Brain microvascular endothelial cell (primary cell): Measurements from ENCODE around the gene SMAD2.

Experiments
- DNase-seq: peaks from one replicate; pipeline ENCODE4 v3.0.0-alpha.2; 2020
- H3K27ac ChIP-seq: fragments of 250-450 bp; sonication (Bioruptor Pico); 2 replicates; pipeline ENCODE4 v1.5.1; 2020; ENCODE audit warnings: mild to moderate bottlenecking, moderate library complexity
- H3K27me3 ChIP-seq: fragments of 250-450 bp; sonication (Bioruptor Pico); replicated peaks from 2 replicates; pipeline ENCODE4 v1.5.1; 2020; ENCODE audit warnings: mild to moderate bottlenecking
- H3K36me3 ChIP-seq: fragments of 250-450 bp; sonication (Bioruptor Pico); replicated peaks from 2 replicates; pipeline ENCODE4 v1.5.1; 2020; ENCODE audit warnings: mild to moderate bottlenecking
- H3K4me3 ChIP-seq: 2 replicates; pipeline ENCODE4 v1.5.1; 2011; ENCODE audit warnings: low read depth, mild to moderate bottlenecking, control low read depth, low read length, moderate library complexity
- CTCF ChIP-seq: IDR thresholded peaks from 2 replicates; pipeline ENCODE4 v1.5.1; 2011; ENCODE audit warnings: low read depth, mild to moderate bottlenecking, moderate library complexity, low read length, control low read depth, inconsistent platforms; ENCODE audit errors: missing control alignments
- in situ Hi-C: cut with HindIII; loops from 2 replicates; pipeline ENCODE4 v1.10.0; 2017; ENCODE audit warnings: low sequenced_read_pairs, low pct_ligation_motif_present

Gene SMAD2

DNA sequence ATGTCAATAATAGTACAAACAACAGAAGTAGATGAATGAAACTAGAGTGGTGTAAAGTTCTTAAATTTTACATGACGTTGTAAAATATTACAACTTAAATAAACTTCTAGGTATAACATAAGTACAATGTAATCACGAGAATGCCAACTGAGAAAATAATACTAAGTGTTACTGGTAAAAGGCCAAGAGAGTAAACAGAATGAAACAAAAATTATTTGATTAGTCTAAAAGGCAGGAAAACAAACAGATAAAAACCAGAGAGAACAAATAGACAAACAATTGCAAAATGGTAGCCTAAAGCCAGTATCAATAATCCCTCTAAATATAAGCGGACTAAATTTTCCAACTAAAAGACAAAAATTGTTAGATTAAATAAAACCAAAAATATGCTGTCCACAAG, 71.9 kb downstream of the SMAD2 start:
- Histone ChIP-seq H3K4me3 (no peak overlapping the region), H3K27ac (no peak overlapping the region), H3K36me3 (peaks cover 6% of the 10 kb centered on the region), H3K27me3 (no peaks in the 10 kb centered on the region)
- in situ Hi-C loops, result no loop called here
- DNase-seq, result no peak
- TF ChIP-seq CTCF, result no peak

DNA sequence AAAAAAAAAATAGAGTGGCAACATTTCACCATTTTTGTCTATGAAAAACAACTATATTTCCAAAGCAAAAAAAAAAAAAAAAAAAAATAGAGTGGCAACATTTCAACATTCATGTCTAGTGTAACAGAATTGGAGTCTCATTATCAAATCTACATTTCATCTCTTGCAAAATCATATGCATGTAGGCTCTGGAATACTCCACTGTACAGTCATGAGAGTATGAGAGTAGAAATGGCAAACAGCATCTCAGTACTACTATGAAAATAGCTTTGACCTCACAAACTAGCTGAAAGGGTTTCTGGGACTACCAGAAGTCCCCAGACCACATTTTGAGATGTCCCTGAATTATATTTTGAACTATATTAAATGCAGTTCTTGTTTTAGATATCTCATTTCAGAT, 82.8 kb downstream of the SMAD2 start:
- H3K36me3 ChIP-seq, result peaks cover 8% of the 10 kb centered on the region
- in situ Hi-C loops, result no loop called here
- no peaks in the 10 kb centered on the region for H3K27me3 ChIP-seq
- H3K27ac ChIP-seq, result no peak overlapping the region
- H3K4me3 ChIP-seq, result no peak overlapping the region
- DNase-seq, result no peak
- no peak for TF ChIP-seq CTCF

DNA sequence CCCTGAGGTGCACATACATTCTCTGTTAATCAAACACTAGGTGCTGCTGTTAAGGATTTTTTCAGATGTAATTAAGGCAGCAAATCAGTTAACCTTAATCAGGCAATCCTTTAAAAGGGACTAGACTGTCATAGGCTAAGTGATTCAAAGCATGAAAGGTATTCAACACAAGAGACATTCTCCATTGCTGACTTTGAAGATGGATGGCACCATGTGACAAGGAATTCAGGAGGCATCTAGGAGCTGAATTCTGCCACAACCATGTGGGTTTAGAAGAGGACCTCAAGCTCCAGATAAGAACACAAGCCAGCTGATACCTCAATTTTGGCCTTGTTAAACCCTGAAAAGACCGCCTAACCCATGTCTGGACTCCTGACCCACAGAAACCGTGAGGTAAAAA, 84.0 kb downstream of the SMAD2 start:
- no peak for TF ChIP-seq CTCF
- Histone ChIP-seq H3K4me3 (no peak overlapping the region), H3K27me3 (no peaks in the 10 kb centered on the region), H3K27ac (no peak overlapping the region), H3K36me3 (peaks cover 15% of the 10 kb centered on the region)
- no peak for DNase-seq
- in situ Hi-C loops, result no loop called here

GRCh38 chr18:47844828-47845498, 85.5 kb downstream of the SMAD2 start:
- Histone ChIP-seq H3K27ac (no peak overlapping the region), H3K36me3 (peaks cover 15% of the 10 kb centered on the region), H3K4me3 (no peak overlapping the region), H3K27me3 (no peaks in the 10 kb centered on the region)
- in situ Hi-C loops, result no loop called here
- no peak for DNase-seq
- no peak for TF ChIP-seq CTCF

GRCh38 chr18:47842836-47843235, 87.6 kb downstream of the SMAD2 start:
- Histone ChIP-seq H3K4me3 (no peak overlapping the region), H3K36me3 (peaks cover 20% of the 10 kb centered on the region), H3K27me3 (no peaks in the 10 kb centered on the region), H3K27ac (no peak overlapping the region)
- no peak for TF ChIP-seq CTCF
- in situ Hi-C loops, result no loop called here
- DNase-seq, result no peak

DNA sequence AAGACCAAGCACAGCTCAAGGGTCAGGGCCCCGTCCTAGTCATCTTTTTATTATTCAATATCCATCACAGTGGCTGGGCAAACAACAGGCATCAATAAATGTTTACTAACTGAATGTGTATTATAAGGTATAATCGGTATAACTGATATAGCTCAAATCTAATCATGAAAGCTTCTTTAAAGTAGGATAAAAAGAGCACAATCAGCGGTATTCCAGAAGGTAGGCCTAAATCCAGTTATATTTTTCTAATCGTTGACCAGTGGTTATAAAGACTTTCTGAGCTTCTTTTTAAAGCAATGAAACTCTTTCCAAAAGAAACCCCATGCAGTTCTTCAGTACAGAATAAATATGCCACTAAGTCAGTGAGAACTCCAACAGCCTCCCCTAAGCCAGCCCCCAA, 92.1 kb downstream of the SMAD2 start:
- Histone ChIP-seq H3K27me3 (no peaks in the 10 kb centered on the region), H3K27ac (no peak overlapping the region), H3K36me3 (peaks cover 20% of the 10 kb centered on the region), H3K4me3 (no peak overlapping the region)
- TF ChIP-seq CTCF, result no peak
- in situ Hi-C loops, result no loop called here
- no peak for DNase-seq
